Measurements from ENCODE around the gene CNOT11.

DNA sequence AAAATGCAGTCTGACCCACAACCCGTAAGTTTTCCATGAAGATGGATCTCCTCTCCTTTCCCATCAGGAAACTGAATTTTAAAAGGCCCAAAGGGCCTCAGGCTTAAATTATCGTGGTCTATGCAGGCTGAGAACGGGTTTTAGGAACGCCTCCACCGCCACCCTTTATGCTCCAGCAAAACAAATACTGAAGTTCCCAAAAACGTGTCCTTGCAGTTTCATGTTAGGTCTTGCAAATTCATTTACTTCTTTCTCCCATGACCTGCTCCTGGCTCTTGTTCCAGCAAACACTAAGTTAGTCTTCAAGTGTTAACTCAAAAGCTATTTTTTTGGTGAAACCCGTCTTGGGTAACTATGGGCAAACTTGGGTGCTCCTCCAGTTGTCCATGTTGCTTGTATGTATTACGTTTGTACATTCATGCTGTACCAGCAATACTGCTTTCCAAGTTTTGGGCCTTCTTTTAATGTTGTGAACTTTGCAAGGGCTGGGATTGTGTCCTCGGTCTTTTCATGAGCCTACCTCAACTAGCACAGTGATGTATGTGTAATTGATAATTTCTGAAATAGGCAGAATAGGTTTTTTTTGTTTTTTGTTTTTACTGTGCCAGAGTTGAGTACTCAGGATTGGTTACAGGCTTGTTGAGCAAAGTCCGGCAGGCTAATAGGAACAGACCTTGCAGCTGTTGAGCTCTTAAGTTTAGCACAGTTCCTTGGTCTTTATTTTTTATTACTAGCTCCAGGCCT is 57.6 kb downstream of the CNOT11 start:
- TF ChIP-seq, protein P1, sequence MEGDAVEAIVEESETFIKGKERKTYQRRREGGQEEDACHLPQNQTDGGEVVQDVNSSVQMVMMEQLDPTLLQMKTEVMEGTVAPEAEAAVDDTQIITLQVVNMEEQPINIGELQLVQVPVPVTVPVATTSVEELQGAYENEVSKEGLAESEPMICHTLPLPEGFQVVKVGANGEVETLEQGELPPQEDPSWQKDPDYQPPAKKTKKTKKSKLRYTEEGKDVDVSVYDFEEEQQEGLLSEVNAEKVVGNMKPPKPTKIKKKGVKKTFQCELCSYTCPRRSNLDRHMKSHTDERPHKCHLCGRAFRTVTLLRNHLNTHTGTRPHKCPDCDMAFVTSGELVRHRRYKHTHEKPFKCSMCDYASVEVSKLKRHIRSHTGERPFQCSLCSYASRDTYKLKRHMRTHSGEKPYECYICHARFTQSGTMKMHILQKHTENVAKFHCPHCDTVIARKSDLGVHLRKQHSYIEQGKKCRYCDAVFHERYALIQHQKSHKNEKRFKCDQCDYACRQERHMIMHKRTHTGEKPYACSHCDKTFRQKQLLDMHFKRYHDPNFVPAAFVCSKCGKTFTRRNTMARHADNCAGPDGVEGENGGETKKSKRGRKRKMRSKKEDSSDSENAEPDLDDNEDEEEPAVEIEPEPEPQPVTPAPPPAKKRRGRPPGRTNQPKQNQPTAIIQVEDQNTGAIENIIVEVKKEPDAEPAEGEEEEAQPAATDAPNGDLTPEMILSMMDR (conservative IDR thresholded peaks at IDR 0.05; ENCODE audit: low read depth, low read length), result no peak
- no peak for TF ChIP-seq EZH2 (IDR thresholded peaks at IDR 0.05; ENCODE audit: borderline replicate concordance, low read depth, low read length, poor library complexity, severe bottlenecking)

All from A673 (cell line).